ENCODE results near the gene OCA2. TPM values are rescaled to one million over a fixed set of nuclear protein-coding genes. Genes with fewer than 3 reads are reported as not detected.

Gene OCA2
- total RNA-seq, 1 experiment from 2014 or later = 0.31 TPM

GRCh38 chr15:27854601-27855000 is 244.5 kb downstream of the OCA2 start:
- H3K79me1 ChIP-seq (ENCODE audit: insufficient read depth, low read depth, low read length, poor library complexity, severe bottlenecking) = no peaks in the 10 kb centered on the region
- H3K9ac ChIP-seq (ENCODE audit: extremely low read depth, insufficient read length, low read length) = no peak overlapping the region
- no peak overlapping the region for H3K14ac ChIP-seq (ENCODE audit: insufficient read depth, low read length)
- no peak overlapping the region for H2BK15ac ChIP-seq (ENCODE audit: low read depth, low read length)
- H3K9me3 ChIP-seq (ENCODE audit: control insufficient read depth, low read depth, low read length) = no peaks in the 10 kb centered on the region
- no peak overlapping the region for H2BK5ac ChIP-seq (ENCODE audit: insufficient read length, low read length)
- peaks cover 0 to 8% (median 2%) of the 10 kb centered on the region in 3 experiments; a peak in 3 of 7 replicates for H3K36me3 Mint-ChIP-seq (ENCODE audit: insufficient read depth in 1 of 3, low read depth in 3 of 3)
- H3K4ac ChIP-seq (ENCODE audit: low read depth, low read length) = no peak overlapping the region
- no peaks in the 10 kb centered on the region for H4K20me1 ChIP-seq (ENCODE audit: control insufficient read depth, insufficient read depth, insufficient read length)
- no peak overlapping the region for H2AK5ac ChIP-seq (ENCODE audit: insufficient read length, low read length)
- no peak for TF ChIP-seq CTCF (conservative IDR thresholded peaks at IDR 0.05)
- H4K5ac ChIP-seq (ENCODE audit: insufficient read length, low read depth, low read length) = no peak overlapping the region
- no peak overlapping the region for H3T11ph ChIP-seq (ENCODE audit: low read length)
- H2BK12ac ChIP-seq (ENCODE audit: insufficient read length, low read depth, low read length) = no peak overlapping the region
- peaks cover 3 to 14% of the 10 kb centered on the region in 2 experiments; a peak in 4 of 5 replicates for H3K9me3 Mint-ChIP-seq
- no peak overlapping the region for H3K56ac ChIP-seq (ENCODE audit: insufficient read length, low read depth, low read length)
- no peak overlapping the region for H3K27ac Mint-ChIP-seq
- no peaks in the 10 kb centered on the region for H3K4me1 Mint-ChIP-seq
- H3K18ac ChIP-seq (ENCODE audit: insufficient read length, low read depth, low read length) = no peak overlapping the region
- no peak overlapping the region for H2BK120ac ChIP-seq (ENCODE audit: low read depth, low read length, poor library complexity, severe bottlenecking)
- no peak overlapping the region for H3K4me3 Mint-ChIP-seq
- H4K8ac ChIP-seq (replicated peaks; ENCODE audit: insufficient read length, low read depth, low read length) = no peak overlapping the region
- no peaks in the 10 kb centered on the region for H3K4me1 ChIP-seq (ENCODE audit: insufficient read depth, low read length)
- no peaks in the 10 kb centered on the region for H3K23me2 ChIP-seq (ENCODE audit: insufficient read length, low read depth, low read length, poor library complexity, severe bottlenecking)
- H3K4me2 ChIP-seq (ENCODE audit: insufficient read depth, insufficient read length, low read length) = no peak overlapping the region
- H3K23ac ChIP-seq (ENCODE audit: insufficient read length, low read depth, low read length) = no peak overlapping the region
- no peaks in the 10 kb centered on the region for H3K79me2 ChIP-seq (ENCODE audit: insufficient read depth, low read length)
- H4K91ac ChIP-seq (ENCODE audit: insufficient read length, low read depth, low read length) = no peak overlapping the region
- no CpG with 5 or more reads among the region's 10 CpGs for whole genome bisulfite sequencing (ENCODE audit: extremely low coverage, insufficient read length, low lambda C conversion rate)
- H3K27ac ChIP-seq (ENCODE audit: insufficient read length, low read depth, low read length) = no peak overlapping the region
- H3K27me3 ChIP-seq (ENCODE audit: insufficient read depth, low read length) = no peaks in the 10 kb centered on the region
- no peak overlapping the region for H2AFZ ChIP-seq (ENCODE audit: low read length)
- H2BK20ac ChIP-seq (ENCODE audit: low read depth, low read length, poor library complexity, severe bottlenecking) = no peak overlapping the region
- DNase-seq = no peak
- H3K27me3 Mint-ChIP-seq (ENCODE audit: low read depth) = peaks cover 4% of the 10 kb centered on the region; the same call in 1 of the 2 replicates

Data from H9 (cell line).